Breast epithelium (tissue), 4 donors: ENCODE data around the gene NOD1. TPM values are rescaled to one million over a fixed set of nuclear protein-coding genes. Genes with fewer than 3 reads are reported as not detected.
"Not testable (repeated sequence)": the region's sequence is repeated elsewhere in the genome, so short reads cannot be mapped to it uniquely, and the experiment has no call there.

Experiments used
- DNase-seq, 2 donors: peaks; one replicate each; pipeline ENCODE4 v3.0.0-alpha.2; 2019; ENCODE audit warnings: low spot score in 2 of 2
- H3K27ac ChIP-seq, 2 donors: fragments of 200-600 bp; sonication (generic) in 1 of 2; one replicate each; pipeline ENCODE4 v1.5.1; 2016 to 2019; ENCODE audit warnings: mild to moderate bottlenecking in 1 of 2
- H3K27me3 ChIP-seq, 2 donors: fragments of 200-600 bp; sonication (generic) in 1 of 2; one replicate each; pipeline versions ENCODE4 v1.5.1 to v1.6.0; 2017 to 2019; ENCODE audit warnings: control low read depth in 1 of 2, mild to moderate bottlenecking in 1 of 2
- H3K36me3 ChIP-seq: fragments of 200-600 bp; one replicate; pipeline ENCODE4 v1.5.1; 2019
- H3K4me1 ChIP-seq, 2 donors: fragments of 200-600 bp; sonication (generic); one replicate each; pipeline ENCODE4 v1.5.1; 2016 to 2019; ENCODE audit warnings: control low read depth in 1 of 2
- H3K4me3 ChIP-seq, 3 donors: fragments of 200-600 bp; sonication (generic); 1 replicate in 2 of 3; 2 replicates in 1 of 3; pipeline ENCODE4 v1.5.1; 2016 to 2019; ENCODE audit warnings: mild to moderate bottlenecking in 3 of 3, moderate library complexity in 2 of 3
- H3K9me3 ChIP-seq, 2 donors: fragments of 200-600 bp; sonication (generic) in 1 of 2; one replicate each; pipeline ENCODE4 v1.5.1; 2016 to 2019; ENCODE audit warnings: control low read depth in 1 of 2
- CTCF ChIP-seq, 3 donors: fragments of 450-650 bp; IDR thresholded peaks; one replicate each; pipeline ENCODE4 v1.5.1; 2016 to 2017; ENCODE audit warnings: antibody characterized with exemption in 3 of 3, mild to moderate bottlenecking in 3 of 3, moderate library complexity in 3 of 3
- POLR2A ChIP-seq: fragments of 450-650 bp; IDR thresholded peaks from one replicate; pipeline ENCODE4 v1.6.1; 2016; ENCODE audit warnings: antibody characterized with exemption, mild to moderate bottlenecking, moderate library complexity
- POLR2AphosphoS5 ChIP-seq, 3 donors: sonication (generic); formaldehyde crosslinking; IDR thresholded peaks; one replicate each; pipeline ENCODE4 v1.6.1; 2017; ENCODE audit warnings: antibody characterized with exemption in 3 of 3
- intact Hi-C: fragments of 100-400 bp; cut with DNase I; formaldehyde crosslinking; loops from one replicate; pipeline ENCODE4 v1.15.1; 2023; ENCODE audit warnings: low total_unique reads
- total RNA-seq, 3 donors: library from RNA; depleted of rRNA; stranded (reverse); fragments of >200 nt; gene quantifications; one replicate each; pipeline ENCODE4 v1.1.0, GENCODE V29; 2016

NOD1 gene
- total RNA-seq, 3 donors from 2014 or later = 11.2 to 34.4 (median 21.4) TPM

- Histone ChIP-seq H3K27me3 (no peaks in the 10 kb centered on the region), H3K4me1 (no peaks in the 10 kb centered on the region), H3K36me3 (no peaks in the 10 kb centered on the region), H3K4me3 (no peak overlapping the region), H3K9me3 (peaks cover 0 to 13% of the 10 kb centered on the region in 2 donors), H3K27ac (no peak overlapping the region)
- TF ChIP-seq POLR2AphosphoS5 (IDR thresholded peaks at IDR 0.05) = no peak
- TF ChIP-seq CTCF (IDR thresholded peaks at IDR 0.05) = no peak
- TF ChIP-seq POLR2A = no peak
- intact Hi-C loops = no loop called here
- DNase-seq = no peak
Measured at GRCh38 chr7:30491417-30491816, 12.8 kb upstream of the NOD1 start.

GRCh38 chr7:30487371-30487770 lies 8.8 kb upstream of the NOD1 start:
- H3K27ac ChIP-seq = no peak overlapping the region
- H3K27me3 ChIP-seq = no peaks in the 10 kb centered on the region
- no peak for DNase-seq
- no peaks in the 10 kb centered on the region for H3K4me1 ChIP-seq
- H3K9me3 ChIP-seq = peaks cover 0 to 13% of the 10 kb centered on the region in 2 donors
- intact Hi-C loops = no loop called here
- no peak overlapping the region for H3K4me3 ChIP-seq
- TF ChIP-seq POLR2AphosphoS5 (IDR thresholded peaks at IDR 0.05) (no peak), POLR2A (no peak), CTCF (IDR thresholded peaks at IDR 0.05) (no peak)
- no peaks in the 10 kb centered on the region for H3K36me3 ChIP-seq

- intact Hi-C loops = no loop called here
- H3K27me3 ChIP-seq = no peaks in the 10 kb centered on the region
- DNase-seq = no peak
- H3K9me3 ChIP-seq = no peaks in the 10 kb centered on the region
- no peaks in the 10 kb centered on the region for H3K36me3 ChIP-seq
- no peaks in the 10 kb centered on the region for H3K4me1 ChIP-seq
- no peak for TF ChIP-seq POLR2AphosphoS5 (IDR thresholded peaks at IDR 0.05)
- TF ChIP-seq CTCF (IDR thresholded peaks at IDR 0.05) = no peak
- no peak for TF ChIP-seq POLR2A
- no peak overlapping the region for H3K27ac ChIP-seq
- no peak overlapping the region for H3K4me3 ChIP-seq
Measured at GRCh38 chr7:30485667-30486066, 7.1 kb upstream of the NOD1 start.

- H3K36me3 ChIP-seq, H3K27ac ChIP-seq, intact Hi-C loops, H3K4me1 ChIP-seq, H3K9me3 ChIP-seq, H3K4me3 ChIP-seq, H3K27me3 ChIP-seq, DNase-seq: not testable (repeated sequence)
Measured at GRCh38 chr7:30481416-30481815, 2.8 kb upstream of the NOD1 start.

- peak overlapping the region; percentile 87 to 94 for H3K27ac ChIP-seq
- no peaks in the 10 kb centered on the region for H3K36me3 ChIP-seq
- H3K9me3 ChIP-seq = no peaks in the 10 kb centered on the region
- intact Hi-C loops = no loop called here
- H3K27me3 ChIP-seq = no peaks in the 10 kb centered on the region
- TF ChIP-seq POLR2AphosphoS5 (IDR thresholded peaks at IDR 0.05) = no peak
- no peak for TF ChIP-seq POLR2A
- no peak for TF ChIP-seq CTCF (IDR thresholded peaks at IDR 0.05)
- no peaks in the 10 kb centered on the region for H3K4me1 ChIP-seq
- no peak for DNase-seq
- H3K4me3 ChIP-seq = peak overlapping the region; percentile 62 to 75 (median 73)
Measured at GRCh38 chr7:30479202-30480120, 877 bp upstream of the NOD1 start.
